ENCODE data around the gene GRAP2. TPM values are rescaled to one million over a fixed set of nuclear protein-coding genes. Genes with fewer than 3 reads are reported as not detected.

Gene GRAP2
- total and polyA plus RNA-seq, 9 of the 15 experiments (the other 6 are each of a cell fraction or from before 2014, with no cell fraction given), result 4.8 to 88.7 (median 60.4) TPM

DNA sequence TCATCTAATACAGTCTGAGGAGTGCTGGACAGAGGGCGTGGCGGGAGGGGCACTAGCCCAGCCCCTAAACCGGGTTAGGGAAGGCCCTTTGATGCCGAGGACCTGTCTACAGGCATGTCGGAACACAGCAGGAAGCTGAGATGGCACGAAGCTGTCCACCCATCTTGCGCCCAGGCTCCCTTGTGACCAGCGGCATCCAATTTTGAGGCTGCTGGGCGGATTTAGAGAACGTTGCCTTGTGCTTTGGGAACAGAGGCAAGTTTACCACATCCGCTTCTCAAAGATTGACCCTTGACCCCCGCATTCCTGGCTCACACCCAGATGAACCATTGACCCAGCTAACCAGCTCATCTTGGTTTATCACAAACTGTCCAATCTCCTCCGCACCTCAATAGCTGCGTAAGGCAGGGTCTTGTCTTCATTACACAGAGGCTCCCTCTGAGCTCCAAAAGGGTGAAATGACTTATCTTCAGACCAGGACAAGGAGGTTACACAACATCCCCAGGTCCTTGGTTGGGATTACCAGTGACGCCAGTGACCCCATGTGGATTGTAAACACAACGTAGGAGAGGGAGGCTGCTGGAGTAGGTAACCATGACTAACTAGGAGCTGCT, 98.4 kb downstream of the GRAP2 start (continued):
- TF ChIP-seq, protein P1, sequence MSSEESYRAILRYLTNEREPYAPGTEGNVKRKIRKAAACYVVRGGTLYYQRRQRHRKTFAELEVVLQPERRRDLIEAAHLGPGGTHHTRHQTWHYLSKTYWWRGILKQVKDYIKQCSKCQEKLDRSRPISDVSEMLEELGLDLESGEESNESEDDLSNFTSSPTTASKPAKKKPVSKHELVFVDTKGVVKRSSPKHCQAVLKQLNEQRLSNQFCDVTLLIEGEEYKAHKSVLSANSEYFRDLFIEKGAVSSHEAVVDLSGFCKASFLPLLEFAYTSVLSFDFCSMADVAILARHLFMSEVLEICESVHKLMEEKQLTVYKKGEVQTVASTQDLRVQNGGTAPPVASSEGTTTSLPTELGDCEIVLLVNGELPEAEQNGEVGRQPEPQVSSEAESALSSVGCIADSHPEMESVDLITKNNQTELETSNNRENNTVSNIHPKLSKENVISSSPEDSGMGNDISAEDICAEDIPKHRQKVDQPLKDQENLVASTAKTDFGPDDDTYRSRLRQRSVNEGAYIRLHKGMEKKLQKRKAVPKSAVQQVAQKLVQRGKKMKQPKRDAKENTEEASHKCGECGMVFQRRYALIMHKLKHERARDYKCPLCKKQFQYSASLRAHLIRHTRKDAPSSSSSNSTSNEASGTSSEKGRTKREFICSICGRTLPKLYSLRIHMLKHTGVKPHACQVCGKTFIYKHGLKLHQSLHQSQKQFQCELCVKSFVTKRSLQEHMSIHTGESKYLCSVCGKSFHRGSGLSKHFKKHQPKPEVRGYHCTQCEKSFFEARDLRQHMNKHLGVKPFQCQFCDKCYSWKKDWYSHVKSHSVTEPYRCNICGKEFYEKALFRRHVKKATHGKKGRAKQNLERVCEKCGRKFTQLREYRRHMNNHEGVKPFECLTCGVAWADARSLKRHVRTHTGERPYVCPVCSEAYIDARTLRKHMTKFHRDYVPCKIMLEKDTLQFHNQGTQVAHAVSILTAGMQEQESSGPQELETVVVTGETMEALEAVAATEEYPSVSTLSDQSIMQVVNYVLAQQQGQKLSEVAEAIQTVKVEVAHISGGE (CRISPR knock-in tag; IDR thresholded peaks at IDR 0.05), result peak in 1 of 3 experiments; percentile 69; a peak in 2 of 6 replicates
- TF ChIP-seq, protein P2, sequence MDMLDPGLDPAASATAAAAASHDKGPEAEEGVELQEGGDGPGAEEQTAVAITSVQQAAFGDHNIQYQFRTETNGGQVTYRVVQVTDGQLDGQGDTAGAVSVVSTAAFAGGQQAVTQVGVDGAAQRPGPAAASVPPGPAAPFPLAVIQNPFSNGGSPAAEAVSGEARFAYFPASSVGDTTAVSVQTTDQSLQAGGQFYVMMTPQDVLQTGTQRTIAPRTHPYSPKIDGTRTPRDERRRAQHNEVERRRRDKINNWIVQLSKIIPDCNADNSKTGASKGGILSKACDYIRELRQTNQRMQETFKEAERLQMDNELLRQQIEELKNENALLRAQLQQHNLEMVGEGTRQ (CRISPR knock-in tag; IDR thresholded peaks at IDR 0.05), result no peak
- TF ChIP-seq, protein P3, sequence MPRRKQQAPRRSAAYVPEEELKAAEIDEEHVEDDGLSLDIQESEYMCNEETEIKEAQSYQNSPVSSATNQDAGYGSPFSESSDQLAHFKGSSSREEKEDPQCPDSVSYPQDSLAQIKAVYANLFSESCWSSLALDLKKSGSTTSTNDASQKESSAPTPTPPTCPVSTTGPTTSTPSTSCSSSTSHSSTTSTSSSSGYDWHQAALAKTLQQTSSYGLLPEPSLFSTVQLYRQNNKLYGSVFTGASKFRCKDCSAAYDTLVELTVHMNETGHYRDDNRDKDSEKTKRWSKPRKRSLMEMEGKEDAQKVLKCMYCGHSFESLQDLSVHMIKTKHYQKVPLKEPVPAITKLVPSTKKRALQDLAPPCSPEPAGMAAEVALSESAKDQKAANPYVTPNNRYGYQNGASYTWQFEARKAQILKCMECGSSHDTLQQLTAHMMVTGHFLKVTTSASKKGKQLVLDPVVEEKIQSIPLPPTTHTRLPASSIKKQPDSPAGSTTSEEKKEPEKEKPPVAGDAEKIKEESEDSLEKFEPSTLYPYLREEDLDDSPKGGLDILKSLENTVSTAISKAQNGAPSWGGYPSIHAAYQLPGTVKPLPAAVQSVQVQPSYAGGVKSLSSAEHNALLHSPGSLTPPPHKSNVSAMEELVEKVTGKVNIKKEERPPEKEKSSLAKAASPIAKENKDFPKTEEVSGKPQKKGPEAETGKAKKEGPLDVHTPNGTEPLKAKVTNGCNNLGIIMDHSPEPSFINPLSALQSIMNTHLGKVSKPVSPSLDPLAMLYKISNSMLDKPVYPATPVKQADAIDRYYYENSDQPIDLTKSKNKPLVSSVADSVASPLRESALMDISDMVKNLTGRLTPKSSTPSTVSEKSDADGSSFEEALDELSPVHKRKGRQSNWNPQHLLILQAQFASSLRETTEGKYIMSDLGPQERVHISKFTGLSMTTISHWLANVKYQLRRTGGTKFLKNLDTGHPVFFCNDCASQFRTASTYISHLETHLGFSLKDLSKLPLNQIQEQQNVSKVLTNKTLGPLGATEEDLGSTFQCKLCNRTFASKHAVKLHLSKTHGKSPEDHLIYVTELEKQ (CRISPR knock-in tag; IDR thresholded peaks at IDR 0.05), result no peak
- TF ChIP-seq, protein P4, sequence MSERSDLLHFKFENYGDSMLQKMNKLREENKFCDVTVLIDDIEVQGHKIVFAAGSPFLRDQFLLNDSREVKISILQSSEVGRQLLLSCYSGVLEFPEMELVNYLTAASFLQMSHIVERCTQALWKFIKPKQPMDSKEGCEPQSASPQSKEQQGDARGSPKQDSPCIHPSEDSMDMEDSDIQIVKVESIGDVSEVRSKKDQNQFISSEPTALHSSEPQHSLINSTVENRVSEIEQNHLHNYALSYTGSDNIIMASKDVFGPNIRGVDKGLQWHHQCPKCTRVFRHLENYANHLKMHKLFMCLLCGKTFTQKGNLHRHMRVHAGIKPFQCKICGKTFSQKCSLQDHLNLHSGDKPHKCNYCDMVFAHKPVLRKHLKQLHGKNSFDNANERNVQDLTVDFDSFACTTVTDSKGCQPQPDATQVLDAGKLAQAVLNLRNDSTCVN (CRISPR knock-in tag; IDR thresholded peaks at IDR 0.05), result no peak
- TF ChIP-seq, protein P5, sequence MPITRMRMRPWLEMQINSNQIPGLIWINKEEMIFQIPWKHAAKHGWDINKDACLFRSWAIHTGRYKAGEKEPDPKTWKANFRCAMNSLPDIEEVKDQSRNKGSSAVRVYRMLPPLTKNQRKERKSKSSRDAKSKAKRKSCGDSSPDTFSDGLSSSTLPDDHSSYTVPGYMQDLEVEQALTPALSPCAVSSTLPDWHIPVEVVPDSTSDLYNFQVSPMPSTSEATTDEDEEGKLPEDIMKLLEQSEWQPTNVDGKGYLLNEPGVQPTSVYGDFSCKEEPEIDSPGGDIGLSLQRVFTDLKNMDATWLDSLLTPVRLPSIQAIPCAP (CRISPR knock-in tag; IDR thresholded peaks at IDR 0.05; ENCODE audit: borderline replicate concordance), result no peak
- TF ChIP-seq ZNF165 (CRISPR knock-in tag; IDR thresholded peaks at IDR 0.05; ENCODE audit: borderline replicate concordance) (no peak), ADNP (tag; IDR thresholded peaks at IDR 0.05) (no peak), HDGF (IDR thresholded peaks at IDR 0.05) (no peak), DPF2 (IDR thresholded peaks at IDR 0.05) (peak; percentile 71), NFXL1 (CRISPR knock-in tag; IDR thresholded peaks at IDR 0.05) (no peak), PYGO2 (tag; IDR thresholded peaks at IDR 0.05) (no peak), BRF1 (IDR thresholded peaks at IDR 0.05; ENCODE audit: borderline replicate concordance, extremely low read depth, insufficient read length) (no peak), NCOR1 (IDR thresholded peaks at IDR 0.05) (peak; percentile 85), MCM7 (IDR thresholded peaks at IDR 0.05) (no peak), KHSRP (IDR thresholded peaks at IDR 0.05) (no peak), SRF (CRISPR knock-in tag; IDR thresholded peaks at IDR 0.05) (0 out of 4 replicates have a peak, but pooled peaks of 1 of the 2 experiments have one; percentile 19)
- TF ChIP-seq, protein P6, sequence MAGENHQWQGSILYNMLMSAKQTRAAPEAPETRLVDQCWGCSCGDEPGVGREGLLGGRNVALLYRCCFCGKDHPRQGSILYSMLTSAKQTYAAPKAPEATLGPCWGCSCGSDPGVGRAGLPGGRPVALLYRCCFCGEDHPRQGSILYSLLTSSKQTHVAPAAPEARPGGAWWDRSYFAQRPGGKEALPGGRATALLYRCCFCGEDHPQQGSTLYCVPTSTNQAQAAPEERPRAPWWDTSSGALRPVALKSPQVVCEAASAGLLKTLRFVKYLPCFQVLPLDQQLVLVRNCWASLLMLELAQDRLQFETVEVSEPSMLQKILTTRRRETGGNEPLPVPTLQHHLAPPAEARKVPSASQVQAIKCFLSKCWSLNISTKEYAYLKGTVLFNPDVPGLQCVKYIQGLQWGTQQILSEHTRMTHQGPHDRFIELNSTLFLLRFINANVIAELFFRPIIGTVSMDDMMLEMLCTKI (IDR thresholded peaks at IDR 0.05; ENCODE audit: partially characterized antibody), result no peak

Measured in K562 (cell line).